Colonic mucosa (tissue), 4 donors: Measurements from ENCODE around the gene FOXB2. TPM values are rescaled to one million over a fixed set of nuclear protein-coding genes. Genes with fewer than 3 reads are reported as not detected.
A peak's percentile ranks its signal among the peaks of the same experiment; 100 is the strongest.

Experiments
- DNase-seq: peaks from one replicate; pipeline ENCODE4 v3.0.0-alpha.2; 2020
- H3K27ac ChIP-seq: fragments of 200-600 bp; one replicate; pipeline ENCODE4 v1.8.0; 2021
- H3K27me3 ChIP-seq: fragments of 200-600 bp; one replicate; pipeline ENCODE4 v1.8.0; 2021
- H3K36me3 ChIP-seq: fragments of 200-600 bp; one replicate; pipeline ENCODE4 v1.8.0; 2021
- H3K4me1 ChIP-seq: fragments of 200-600 bp; one replicate; pipeline ENCODE4 v1.8.0; 2021; ENCODE audit warnings: mild to moderate bottlenecking
- H3K4me3 ChIP-seq: fragments of 200-600 bp; one replicate; pipeline ENCODE4 v1.8.0; 2021
- H3K9ac ChIP-seq, 2 donors: one replicate each; pipeline ENCODE4 v1.7.0; 2013; ENCODE audit warnings: control low read depth in 2 of 2, low read depth in 2 of 2, low read length in 2 of 2
- H3K9me3 ChIP-seq: fragments of 200-600 bp; one replicate; pipeline ENCODE4 v1.8.0; 2021
- intact Hi-C: fragments of 100-400 bp; cut with DNase I; formaldehyde crosslinking; loops from one replicate; pipeline ENCODE4 v1.14.1; 2022
- total RNA-seq, 2 donors: library from RNA; stranded (reverse); fragmentation: NEBNext Ultra II Directional in 1 of 2; extraction: Animal tissue kit (Norgen Biotek cat#: 25700) in 1 of 2; gene quantifications; one replicate each; pipeline ENCODE4 v1.2.1, GENCODE V29; 2021
- TF ChIP-seq, protein P1 (sequence below): fragments of 200-600 bp; IDR thresholded peaks from one replicate; pipeline ENCODE4 v1.8.0; 2022; ENCODE audit warnings: antibody characterized with exemption, mild to moderate bottlenecking
- donor health status: healthy.
- donor health status: DM: no; HTN: no; CAD: no.
- donor health status: DM: no; HTN: no; CAD: no.

Gene FOXB2
- total RNA-seq, 2 donors from 2014 or later: not detected

DNA sequence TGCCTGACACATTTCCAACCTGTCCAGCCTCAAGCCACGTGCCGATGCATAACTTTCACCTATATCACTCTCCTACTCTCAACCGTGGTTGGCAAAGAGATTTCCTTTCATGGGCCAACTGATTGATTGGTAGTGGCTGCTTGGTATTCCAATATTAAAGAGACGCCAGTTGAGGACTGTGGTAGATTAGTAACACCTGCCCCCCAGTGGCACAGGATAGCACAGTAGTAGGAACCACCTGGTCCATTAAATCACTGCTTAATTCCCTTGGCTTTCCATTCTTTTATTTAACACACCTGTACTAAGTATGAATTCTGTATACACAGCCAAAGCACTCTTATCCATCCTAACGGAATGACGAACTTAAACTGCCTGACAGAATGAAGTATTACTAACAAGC, 19.1 kb upstream of the FOXB2 start:
- H3K36me3 ChIP-seq: no peaks in the 10 kb centered on the region
- H3K27me3 ChIP-seq: peaks cover 5% of the 10 kb centered on the region
- H3K4me3 ChIP-seq: no peak overlapping the region
- H3K9ac ChIP-seq: no peak overlapping the region
- DNase-seq: no peak
- TF ChIP-seq, protein P1, sequence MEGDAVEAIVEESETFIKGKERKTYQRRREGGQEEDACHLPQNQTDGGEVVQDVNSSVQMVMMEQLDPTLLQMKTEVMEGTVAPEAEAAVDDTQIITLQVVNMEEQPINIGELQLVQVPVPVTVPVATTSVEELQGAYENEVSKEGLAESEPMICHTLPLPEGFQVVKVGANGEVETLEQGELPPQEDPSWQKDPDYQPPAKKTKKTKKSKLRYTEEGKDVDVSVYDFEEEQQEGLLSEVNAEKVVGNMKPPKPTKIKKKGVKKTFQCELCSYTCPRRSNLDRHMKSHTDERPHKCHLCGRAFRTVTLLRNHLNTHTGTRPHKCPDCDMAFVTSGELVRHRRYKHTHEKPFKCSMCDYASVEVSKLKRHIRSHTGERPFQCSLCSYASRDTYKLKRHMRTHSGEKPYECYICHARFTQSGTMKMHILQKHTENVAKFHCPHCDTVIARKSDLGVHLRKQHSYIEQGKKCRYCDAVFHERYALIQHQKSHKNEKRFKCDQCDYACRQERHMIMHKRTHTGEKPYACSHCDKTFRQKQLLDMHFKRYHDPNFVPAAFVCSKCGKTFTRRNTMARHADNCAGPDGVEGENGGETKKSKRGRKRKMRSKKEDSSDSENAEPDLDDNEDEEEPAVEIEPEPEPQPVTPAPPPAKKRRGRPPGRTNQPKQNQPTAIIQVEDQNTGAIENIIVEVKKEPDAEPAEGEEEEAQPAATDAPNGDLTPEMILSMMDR: no peak
- H3K27ac ChIP-seq: no peak overlapping the region
- no peaks in the 10 kb centered on the region for H3K9me3 ChIP-seq
- H3K4me1 ChIP-seq: no peaks in the 10 kb centered on the region
- intact Hi-C loops: no loop called here

DNA sequence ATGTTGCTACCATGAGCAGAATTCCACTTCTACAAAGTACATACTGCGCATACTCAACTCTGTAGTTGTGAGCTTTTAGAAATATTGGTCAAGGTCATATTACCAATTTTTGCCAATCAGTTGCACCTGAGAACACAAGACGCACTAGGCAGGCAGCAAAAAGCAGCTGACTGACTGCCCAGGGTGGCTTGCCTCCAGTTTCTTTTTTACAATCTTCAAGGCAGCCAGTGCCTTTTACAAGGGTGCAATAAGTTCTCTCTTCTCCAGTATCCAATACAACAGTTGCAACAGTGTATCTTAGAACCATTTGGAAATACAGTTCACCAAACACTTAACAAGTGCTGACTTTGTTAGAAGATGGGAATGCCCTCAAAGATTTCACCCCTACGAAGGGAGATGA, 16.1 kb upstream of the FOXB2 start:
- no peak overlapping the region for H3K4me3 ChIP-seq
- intact Hi-C loops: no loop called here
- TF ChIP-seq, protein P1: no peak
- no peak for DNase-seq
- H3K9ac ChIP-seq: no peak overlapping the region
- H3K27me3 ChIP-seq: peaks cover 18% of the 10 kb centered on the region
- no peaks in the 10 kb centered on the region for H3K36me3 ChIP-seq
- no peaks in the 10 kb centered on the region for H3K4me1 ChIP-seq
- no peaks in the 10 kb centered on the region for H3K9me3 ChIP-seq
- H3K27ac ChIP-seq: no peak overlapping the region

DNA sequence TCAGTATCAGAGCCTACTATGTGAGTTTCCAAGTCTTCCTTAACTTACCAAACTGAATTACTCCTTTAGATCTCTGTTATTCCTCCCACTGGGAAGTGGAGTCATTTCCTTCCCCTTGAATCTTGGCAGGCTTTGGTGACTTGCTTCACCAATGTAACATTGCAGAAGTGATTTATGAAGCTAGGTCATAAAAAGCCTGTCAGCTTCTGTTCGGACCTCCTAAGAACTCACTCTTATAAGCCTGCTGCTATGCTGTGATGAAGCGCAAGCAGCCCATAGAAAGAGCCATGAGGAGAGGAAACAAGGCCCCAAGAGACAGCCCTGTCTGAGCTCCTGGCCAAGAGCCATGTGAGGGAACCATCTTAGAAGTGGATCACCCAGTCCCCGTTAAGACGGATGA, 14.2 kb upstream of the FOXB2 start:
- no peak overlapping the region for H3K4me3 ChIP-seq
- H3K9ac ChIP-seq: no peak overlapping the region
- H3K27me3 ChIP-seq: peaks cover 25% of the 10 kb centered on the region
- H3K27ac ChIP-seq: no peak overlapping the region
- intact Hi-C loops: no loop called here
- DNase-seq: no peak
- H3K4me1 ChIP-seq: no peaks in the 10 kb centered on the region
- TF ChIP-seq, protein P1: no peak
- no peaks in the 10 kb centered on the region for H3K9me3 ChIP-seq
- H3K36me3 ChIP-seq: no peaks in the 10 kb centered on the region

DNA sequence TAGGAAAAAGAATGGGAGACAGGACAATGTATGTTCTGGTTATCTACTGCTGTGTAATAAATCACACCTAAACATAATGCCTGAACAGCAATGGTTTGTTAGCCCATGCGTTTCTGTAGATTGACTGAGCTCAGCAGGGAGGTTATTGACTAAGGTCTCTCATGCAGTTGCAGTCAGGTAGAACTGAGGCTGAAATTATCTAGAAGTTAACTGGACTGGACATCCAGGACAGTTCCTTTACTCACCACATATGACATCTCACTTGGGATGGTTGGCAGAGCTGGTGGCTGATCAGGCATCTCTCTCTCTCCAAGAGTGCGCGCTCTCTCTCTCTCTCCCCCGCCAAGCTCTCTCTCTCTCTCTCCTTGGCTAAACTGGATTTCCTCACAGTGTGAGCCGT, 8.9 kb upstream of the FOXB2 start:
- intact Hi-C loops: no loop called here
- peaks cover 4% of the 10 kb centered on the region for H3K4me1 ChIP-seq
- TF ChIP-seq, protein P1: no peak
- no peak for DNase-seq
- H3K27me3 ChIP-seq: peaks cover 70% of the 10 kb centered on the region
- no peak overlapping the region for H3K27ac ChIP-seq
- H3K4me3 ChIP-seq: no peak overlapping the region
- H3K9me3 ChIP-seq: no peaks in the 10 kb centered on the region
- no peak overlapping the region for H3K9ac ChIP-seq
- no peaks in the 10 kb centered on the region for H3K36me3 ChIP-seq

DNA sequence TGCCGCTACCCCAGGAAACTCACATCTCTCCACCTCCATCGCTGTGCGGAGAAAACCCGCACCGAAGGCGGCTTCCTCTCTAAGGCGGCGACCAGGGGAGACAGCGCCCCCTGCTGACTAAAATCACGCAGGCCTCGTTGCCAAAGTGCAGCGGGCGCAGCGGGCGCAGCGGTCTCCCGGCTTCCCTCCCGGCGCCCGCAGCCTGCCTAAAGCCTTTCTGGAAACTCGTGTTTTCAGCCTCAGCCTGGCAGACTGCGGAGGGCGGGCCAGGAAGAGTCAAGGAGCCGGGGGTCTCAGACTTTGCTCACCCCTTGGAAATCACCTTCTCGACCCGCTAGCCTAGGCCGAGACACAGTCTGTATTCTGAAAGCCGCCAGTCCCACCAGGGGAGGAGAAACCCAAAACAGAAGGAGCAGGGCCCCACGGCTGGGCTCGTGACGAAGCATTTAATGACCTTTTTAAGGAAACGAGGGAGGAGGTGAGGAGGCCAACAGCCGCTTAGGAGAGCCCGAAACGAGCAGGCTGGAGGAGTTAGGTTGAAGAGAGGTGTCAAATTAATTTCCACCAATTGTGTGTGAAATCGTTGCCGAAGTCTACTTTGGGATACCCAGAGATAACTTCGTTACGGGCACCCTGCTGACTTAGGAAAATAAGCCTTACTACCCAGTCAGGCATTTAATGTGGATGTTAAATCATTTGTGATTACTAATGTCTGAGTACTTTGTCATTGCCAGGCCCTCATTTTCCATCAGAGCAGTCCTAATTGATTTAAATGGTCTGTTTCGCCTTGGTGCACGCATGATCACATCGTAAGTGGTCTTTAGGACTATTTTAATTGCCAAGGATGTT, 7.3 kb upstream of the FOXB2 start:
- H3K4me3 ChIP-seq: no peak overlapping the region
- no peaks in the 10 kb centered on the region for H3K36me3 ChIP-seq
- H3K27me3 ChIP-seq: peaks cover 86% of the 10 kb centered on the region
- intact Hi-C loops: no loop called here
- TF ChIP-seq, protein P1: peak; percentile 74
- H3K4me1 ChIP-seq: peaks cover 4% of the 10 kb centered on the region
- peak overlapping the region in 1 of 2 donors; percentile 7 for H3K9ac ChIP-seq
- peak; percentile 72 for DNase-seq
- no peak overlapping the region for H3K27ac ChIP-seq
- H3K9me3 ChIP-seq: no peaks in the 10 kb centered on the region
